ENCODE measurements around the gene DNAJB8.

Gene DNAJB8

GRCh38 chr3:128494367-128494650 lies 27.6 kb upstream of the DNAJB8 start:
- DNase-seq (ENCODE audit: low read depth in 2 of 2), result no peak

- no peak for DNase-seq (ENCODE audit: low read depth in 2 of 2)
Measured at GRCh38 chr3:128493570-128494366, 27.1 kb upstream of the DNAJB8 start.

GRCh38 chr3:128492671-128493569 lies 26.2 kb upstream of the DNAJB8 start, which contains the start of gene GATA2:
Gene GATA2, minus strand, starts transcription at chr3:128493201. Its CDS starts 6,170 bp downstream, at chr3:128487031.
- no peak for DNase-seq (ENCODE audit: low read depth in 2 of 2)

GRCh38 chr3:128491941-128492670 lies 25.4 kb upstream of the DNAJB8 start:
- DNase-seq (ENCODE audit: low read depth in 2 of 2), result no peak

GRCh38 chr3:128491691-128491940 lies 24.9 kb upstream of the DNAJB8 start:
- no peak for DNase-seq (ENCODE audit: low read depth in 2 of 2)

- DNase-seq (ENCODE audit: low read depth in 2 of 2), result no peak
Measured at GRCh38 chr3:128490915-128491690, 24.4 kb upstream of the DNAJB8 start.

GRCh38 chr3:128490650-128490914 lies 23.9 kb upstream of the DNAJB8 start:
- DNase-seq (ENCODE audit: low read depth in 2 of 2), result no peak

GRCh38 chr3:128489927-128490649 lies 23.4 kb upstream of the DNAJB8 start:
- DNase-seq (ENCODE audit: low read depth in 2 of 2), result no peak

GRCh38 chr3:128489674-128489926 lies 22.9 kb upstream of the DNAJB8 start:
- no peak for DNase-seq (ENCODE audit: low read depth in 2 of 2)

- no peak for DNase-seq (ENCODE audit: low read depth in 2 of 2)
Measured at GRCh38 chr3:128488991-128489673, 22.4 kb upstream of the DNAJB8 start.

- no peak for DNase-seq (ENCODE audit: low read depth in 2 of 2)
Measured at GRCh38 chr3:128488636-128488990, 21.9 kb upstream of the DNAJB8 start.

- DNase-seq (ENCODE audit: low read depth in 2 of 2), result no peak
Measured at GRCh38 chr3:128487813-128488635, 21.3 kb upstream of the DNAJB8 start.

GRCh38 chr3:128487538-128487812 lies 20.8 kb upstream of the DNAJB8 start:
- DNase-seq (ENCODE audit: low read depth in 2 of 2), result no peak

- no peak for DNase-seq (ENCODE audit: low read depth in 2 of 2)
Measured at GRCh38 chr3:128486681-128487537, 20.2 kb upstream of the DNAJB8 start.

- DNase-seq (ENCODE audit: low read depth in 2 of 2), result no peak
Measured at GRCh38 chr3:128486205-128486628, 19.5 kb upstream of the DNAJB8 start.

- DNase-seq (ENCODE audit: low read depth in 2 of 2), result no peak
Measured at GRCh38 chr3:128485282-128486204, 18.9 kb upstream of the DNAJB8 start.

GRCh38 chr3:128484404-128485281 lies 18.0 kb upstream of the DNAJB8 start:
- no peak for DNase-seq (ENCODE audit: low read depth in 2 of 2)

Measured in stimulated activated CD4-positive, alpha-beta T cell treated with anti-CD3 and anti-CD28 coated beads, Interleukin-15, amount 100 ng/mL, for 48 hours (primary cell).